ENCODE measurements around the gene FTL. TPM values are rescaled to one million over a fixed set of nuclear protein-coding genes. Genes with fewer than 3 reads are reported as not detected.

FTL gene
- total and polyA plus RNA-seq, 2 donors, result 1,234 to 4,798 TPM

Small RNAs within 50 kb of the gene (small RNA-seq; reads per million reads assigned to genes)
- gene AC026803.1, result not detected
- gene MIR6798, result not detected

Other genes starting within 250 kb of the FTL start
- gene MAMSTR, start 245.6 kb upstream of the FTL start, total RNA-seq, result 2.5 TPM
- gene MAMSTR, start 245.6 kb upstream of the FTL start, polyA plus RNA-seq, result 3.0 TPM
- gene RASIP1, start 224.7 kb upstream of the FTL start, total RNA-seq, result 10.8 TPM
- 15.5 TPM for gene RASIP1, start 224.7 kb upstream of the FTL start, polyA plus RNA-seq
- gene IZUMO1, start 218.4 kb upstream of the FTL start, total RNA-seq, result not detected
- not detected for gene IZUMO1, start 218.4 kb upstream of the FTL start, polyA plus RNA-seq
- 1.6 TPM for gene FUT1, start 212.7 kb upstream of the FTL start, total RNA-seq
- 1.5 TPM for gene FUT1, start 212.7 kb upstream of the FTL start, polyA plus RNA-seq
- not detected for gene FGF21, start 209.8 kb upstream of the FTL start, total RNA-seq
- gene FGF21, start 209.8 kb upstream of the FTL start, polyA plus RNA-seq, result not detected
- 34.4 TPM for gene BCAT2, start 154.3 kb upstream of the FTL start, total RNA-seq
- gene BCAT2, start 154.3 kb upstream of the FTL start, polyA plus RNA-seq, result 79.2 TPM
- gene HSD17B14, start 128.8 kb upstream of the FTL start, total RNA-seq, result 3.4 TPM
- gene HSD17B14, start 128.8 kb upstream of the FTL start, polyA plus RNA-seq, result 18.6 TPM
- 11.5 TPM for gene PLEKHA4, start 96.7 kb upstream of the FTL start, total RNA-seq
- gene PLEKHA4, start 96.7 kb upstream of the FTL start, polyA plus RNA-seq, result 56.4 TPM
- 21.8 TPM for gene PPP1R15A, start 92.9 kb upstream of the FTL start, total RNA-seq
- 122 TPM for gene PPP1R15A, start 92.9 kb upstream of the FTL start, polyA plus RNA-seq
- gene TULP2, start 66.6 kb upstream of the FTL start, total RNA-seq, result not detected
- gene TULP2, start 66.6 kb upstream of the FTL start, polyA plus RNA-seq, result 0.57 TPM
- 107 TPM for gene NUCB1, start 65.0 kb upstream of the FTL start, total RNA-seq
- gene NUCB1, start 65.0 kb upstream of the FTL start, polyA plus RNA-seq, result 478 TPM
- 0.37 TPM for gene DHDH, start 31.6 kb upstream of the FTL start, total RNA-seq
- gene DHDH, start 31.6 kb upstream of the FTL start, polyA plus RNA-seq, result 0.75 TPM
- gene BAX, start 10.4 kb upstream of the FTL start, total RNA-seq, result 13.1 TPM
- 73.0 TPM for gene BAX, start 10.4 kb upstream of the FTL start, polyA plus RNA-seq
- gene GYS1, start 28.0 kb downstream of the FTL start, total RNA-seq, result 33.3 TPM
- gene GYS1, start 28.0 kb downstream of the FTL start, polyA plus RNA-seq, result 39.5 TPM
- gene RUVBL2, start 28.6 kb downstream of the FTL start, total RNA-seq, result 61.3 TPM
- gene RUVBL2, start 28.6 kb downstream of the FTL start, polyA plus RNA-seq, result 83.4 TPM
- gene LHB, start 51.8 kb downstream of the FTL start, total RNA-seq, result not detected
- not detected for gene LHB, start 51.8 kb downstream of the FTL start, polyA plus RNA-seq
- not detected for gene CGB3, start 59.0 kb downstream of the FTL start, total RNA-seq
- gene CGB3, start 59.0 kb downstream of the FTL start, polyA plus RNA-seq, result not detected
- gene CGB2, start 66.6 kb downstream of the FTL start, total RNA-seq, result not detected
- gene CGB2, start 66.6 kb downstream of the FTL start, polyA plus RNA-seq, result not detected
- not detected for gene CGB1, start 71.6 kb downstream of the FTL start, total RNA-seq
- gene CGB1, start 71.6 kb downstream of the FTL start, polyA plus RNA-seq, result not detected
- gene CGB5, start 78.5 kb downstream of the FTL start, total RNA-seq, result not detected
- not detected for gene CGB5, start 78.5 kb downstream of the FTL start, polyA plus RNA-seq
- gene CGB8, start 83.8 kb downstream of the FTL start, total RNA-seq, result not detected
- not detected for gene CGB8, start 83.8 kb downstream of the FTL start, polyA plus RNA-seq
- gene CGB7, start 92.4 kb downstream of the FTL start, total RNA-seq, result not detected
- 0.37 TPM for gene CGB7, start 92.4 kb downstream of the FTL start, polyA plus RNA-seq
- gene NTF4, start 99.5 kb downstream of the FTL start, total RNA-seq, result 2.5 TPM
- 4.1 TPM for gene NTF4, start 99.5 kb downstream of the FTL start, polyA plus RNA-seq
- not detected for gene KCNA7, start 107.4 kb downstream of the FTL start, total RNA-seq
- gene KCNA7, start 107.4 kb downstream of the FTL start, polyA plus RNA-seq, result not detected
- 166 TPM for gene SNRNP70, start 120.1 kb downstream of the FTL start, total RNA-seq
- 191 TPM for gene SNRNP70, start 120.1 kb downstream of the FTL start, polyA plus RNA-seq
- 4.7 TPM for gene LIN7B, start 149.1 kb downstream of the FTL start, total RNA-seq
- gene LIN7B, start 149.1 kb downstream of the FTL start, polyA plus RNA-seq, result 18.5 TPM
- gene C19orf73, start 153.8 kb downstream of the FTL start, total RNA-seq, result not detected
- gene C19orf73, start 153.8 kb downstream of the FTL start, polyA plus RNA-seq, result 1.6 TPM
- 5.2 TPM for gene PPFIA3, start 154.2 kb downstream of the FTL start, total RNA-seq
- 12.2 TPM for gene PPFIA3, start 154.2 kb downstream of the FTL start, polyA plus RNA-seq
- gene HRC, start 190.1 kb downstream of the FTL start, total RNA-seq, result 5.2 TPM
- 3.8 TPM for gene HRC, start 190.1 kb downstream of the FTL start, polyA plus RNA-seq
- 18.0 TPM for gene TRPM4, start 192.5 kb downstream of the FTL start, total RNA-seq
- 18.8 TPM for gene TRPM4, start 192.5 kb downstream of the FTL start, polyA plus RNA-seq